Measurements from ENCODE around the gene KEL.
"Not testable (repeated sequence)": the region's sequence is repeated elsewhere in the genome, so short reads cannot be mapped to it uniquely, and the experiment has no call there.

KEL gene

GRCh38 chr7:142961973-142962926, at the start of gene KEL:
KEL (minus strand) TSS chr7:142962363; CDS start chr7:142962206, 157 bp downstream.
- DNase-seq (ENCODE audit: low read depth) = no peak

GRCh38 chr7:143008007-143008901, 46.1 kb upstream of the KEL start:
- DNase-seq (ENCODE audit: low read depth) = peak; percentile 75

GRCh38 chr7:143005632-143006260, 43.6 kb upstream of the KEL start:
- DNase-seq (ENCODE audit: low read depth) = no peak

GRCh38 chr7:143003393-143004051, 41.4 kb upstream of the KEL start:
- DNase-seq (ENCODE audit: low read depth) = no peak

- no peak for DNase-seq (ENCODE audit: low read depth)
Observed at GRCh38 chr7:143002898-143003297, 40.7 kb upstream of the KEL start.

GRCh38 chr7:143002106-143002505, 39.9 kb upstream of the KEL start:
- DNase-seq (ENCODE audit: low read depth) = no peak

- DNase-seq (ENCODE audit: low read depth) = no peak
Observed at GRCh38 chr7:143000648-143001047, 38.5 kb upstream of the KEL start.

- DNase-seq (ENCODE audit: low read depth) = no peak
Observed at GRCh38 chr7:142999793-143000192, 37.6 kb upstream of the KEL start.

GRCh38 chr7:142998966-142999365, 36.8 kb upstream of the KEL start:
- no peak for DNase-seq (ENCODE audit: low read depth)

- DNase-seq (ENCODE audit: low read depth) = no peak
Observed at GRCh38 chr7:142997456-142997989, 35.4 kb upstream of the KEL start.

GRCh38 chr7:142992427-142992826, 30.3 kb upstream of the KEL start:
- DNase-seq (ENCODE audit: low read depth) = no peak

- DNase-seq (ENCODE audit: low read depth) = no peak
Observed at GRCh38 chr7:142984297-142984696, 22.1 kb upstream of the KEL start.

GRCh38 chr7:142983825-142984224, 21.7 kb upstream of the KEL start:
- no peak for DNase-seq (ENCODE audit: low read depth)

- not testable (repeated sequence) for DNase-seq (ENCODE audit: low read depth)
Observed at GRCh38 chr7:142978402-142978801, 16.2 kb upstream of the KEL start.

GRCh38 chr7:142974626-142975025, 12.5 kb upstream of the KEL start:
- no peak for DNase-seq (ENCODE audit: low read depth)

- no peak for DNase-seq (ENCODE audit: low read depth)
Observed at GRCh38 chr7:142969183-142969582, 7.0 kb upstream of the KEL start.

GRCh38 chr7:142968229-142968628, 6.1 kb upstream of the KEL start:
- DNase-seq (ENCODE audit: low read depth) = no peak

- DNase-seq (ENCODE audit: low read depth) = no peak
Observed at GRCh38 chr7:142964502-142965246, 2.5 kb upstream of the KEL start.

GRCh38 chr7:142963993-142964392, 1.8 kb upstream of the KEL start:
- no peak for DNase-seq (ENCODE audit: low read depth)

- no peak for DNase-seq (ENCODE audit: low read depth)
Observed at GRCh38 chr7:142962991-142963390, 828 bp upstream of the KEL start.

GRCh38 chr7:142961595-142961972, 579 bp downstream of the KEL start:
- DNase-seq (ENCODE audit: low read depth) = no peak
